DMS153 (cell line): ENCODE data around the gene KIR3DL3.
"Not testable (repeated sequence)": the region's sequence is repeated elsewhere in the genome, so short reads cannot be mapped to it uniquely, and the experiment has no call there.

Experiments used
- DNase-seq: peaks from one replicate; lab custom pipeline; 2025; lab: John Stamatoyannopoulos, UW

KIR3DL3 gene

GRCh38 chr19:54724142-54724541 lies at the start of gene KIR3DL3:
TSS of gene KIR3DL3 (plus strand) at chr19:54724442. CDS start at chr19:54724497, 55 bp downstream.
- no peak for DNase-seq

GRCh38 chr19:54676210-54676834 lies 47.9 kb upstream of the KIR3DL3 start:
- DNase-seq = peak; percentile 24

- no peak for DNase-seq
Observed at GRCh38 chr19:54677217-54677616, 47.0 kb upstream of the KIR3DL3 start.

GRCh38 chr19:54681596-54681995 lies 42.6 kb upstream of the KIR3DL3 start:
- DNase-seq = not testable (repeated sequence)

GRCh38 chr19:54682306-54682856 lies 41.9 kb upstream of the KIR3DL3 start:
- no peak for DNase-seq

- DNase-seq = peak; percentile 37
Observed at GRCh38 chr19:54684527-54684926, 39.7 kb upstream of the KIR3DL3 start.

GRCh38 chr19:54691582-54692297 lies 32.5 kb upstream of the KIR3DL3 start:
- DNase-seq = no peak

GRCh38 chr19:54692298-54692615 lies 32.0 kb upstream of the KIR3DL3 start:
- no peak for DNase-seq

- no peak for DNase-seq
Observed at GRCh38 chr19:54694648-54695047, 29.6 kb upstream of the KIR3DL3 start.

GRCh38 chr19:54696117-54696548 lies 28.1 kb upstream of the KIR3DL3 start:
- no peak for DNase-seq

- DNase-seq = no peak
Observed at GRCh38 chr19:54696766-54697165, 27.5 kb upstream of the KIR3DL3 start.

- DNase-seq = not testable (repeated sequence)
Observed at GRCh38 chr19:54697716-54698115, 26.5 kb upstream of the KIR3DL3 start.

GRCh38 chr19:54704928-54705327 lies 19.3 kb upstream of the KIR3DL3 start:
- DNase-seq = no peak

GRCh38 chr19:54707962-54708361 lies 16.3 kb upstream of the KIR3DL3 start:
- DNase-seq = no peak

- no peak for DNase-seq
Observed at GRCh38 chr19:54708781-54709180, 15.5 kb upstream of the KIR3DL3 start.

- DNase-seq = no peak
Observed at GRCh38 chr19:54709212-54709948, 14.9 kb upstream of the KIR3DL3 start.

- DNase-seq = not testable (repeated sequence)
Observed at GRCh38 chr19:54709956-54710355, 14.3 kb upstream of the KIR3DL3 start.

- no peak for DNase-seq
Observed at GRCh38 chr19:54724644-54725043, 402 bp downstream of the KIR3DL3 start.

GRCh38 chr19:54725321-54725720 lies 1.1 kb downstream of the KIR3DL3 start:
- DNase-seq = no peak

GRCh38 chr19:54727562-54727961 lies 3.3 kb downstream of the KIR3DL3 start:
- DNase-seq = no peak

GRCh38 chr19:54728167-54728566 lies 3.9 kb downstream of the KIR3DL3 start:
- no peak for DNase-seq

- no peak for DNase-seq
Observed at GRCh38 chr19:54729416-54730188, 5.4 kb downstream of the KIR3DL3 start.
